K562 (cell line): ENCODE measurements around the gene MATCAP1. TPM values are rescaled to one million over a fixed set of nuclear protein-coding genes. Genes with fewer than 3 reads are reported as not detected.

ENCODE experiments used
- CXXC5 ChIP-seq: fragments of 250-450 bp; sonication (Bioruptor Pico); IDR thresholded peaks from 2 replicates; pipeline ENCODE4 v1.8.0; 2022; ENCODE audit warnings: inconsistent platforms, mild to moderate bottlenecking, moderate library complexity
- GABPB1 ChIP-seq: sonication (generic); formaldehyde crosslinking; IDR thresholded peaks from 2 replicates; pipeline ENCODE4 v1.8.0; 2022; ENCODE audit warnings: mild to moderate bottlenecking, missing genetic modification reagents
- JUND ChIP-seq, 2 experiments: IDR thresholded peaks; 2 replicates in 1 of 2; 3 replicates in 1 of 2; pipeline ENCODE4 v1.6.1; 2011; ENCODE audit warnings: borderline replicate concordance in 2 of 2, low read depth in 2 of 2, low read length in 2 of 2, improper control_type of control experiment in 1 of 2, missing biosample characterization in 1 of 2, missing genetic modification characterization in 1 of 2, missing genetic modification reagents in 1 of 2
- MAZ ChIP-seq, 2 experiments: fragments of 450-650 bp in 1 of 2; sonication (generic) in 1 of 2; formaldehyde crosslinking; IDR thresholded peaks in 1 of 2; conservative IDR thresholded peaks in 1 of 2; 2 replicates each; pipeline versions ENCODE4 v1.4.0 to v1.5.0; 2020; ENCODE audit warnings: mild to moderate bottlenecking in 1 of 2, missing genetic modification reagents in 1 of 2
- MLLT1 ChIP-seq, 2 experiments: fragments of 450-650 bp; IDR thresholded peaks; 2 replicates each; pipeline ENCODE4 v1.6.1; 2016
- NKRF ChIP-seq: fragments of 450-650 bp; IDR thresholded peaks from 2 replicates; pipeline ENCODE4 v1.6.1; 2016; ENCODE audit warnings: borderline replicate concordance
- NR2C1 ChIP-seq, 2 experiments: fragments of 450-650 bp; IDR thresholded peaks; 2 replicates each; pipeline ENCODE4 v1.6.1; 2017; ENCODE audit warnings: mild to moderate bottlenecking in 2 of 2, antibody characterized with exemption in 1 of 2, inconsistent platforms in 1 of 2, missing compliant biosample characterization in 1 of 2, missing genetic modification characterization in 1 of 2
- ZBTB7A ChIP-seq: IDR thresholded peaks from 2 replicates; pipeline ENCODE4 v1.6.1; 2011; ENCODE audit warnings: low read depth, mild to moderate bottlenecking, low read length, moderate library complexity, borderline replicate concordance; ENCODE audit not compliant: control insufficient read depth
- ZKSCAN8 ChIP-seq: fragments of 200-800 bp; sonication (Bioruptor generic); IDR thresholded peaks from 2 replicates; pipeline ENCODE4 v1.6.1; 2016; ENCODE audit warnings: missing genetic modification characterization, missing compliant biosample characterization
- ZNF143 ChIP-seq: sonication (generic); formaldehyde crosslinking; IDR thresholded peaks from 2 replicates; pipeline ENCODE4 v1.9.0; 2022; ENCODE audit warnings: mild to moderate bottlenecking, missing genetic modification reagents
- polyA plus RNA-seq, 8 experiments: library from polyadenylated mRNA; depleted of rRNA in 4 of 8; stranded (reverse) in 5 of 8; unstranded in 3 of 8; fragments of >200 nt; fragmentation: Nextera tagmentation in 2 of 8; fragmentation: Illumina TruSeq in 1 of 8; extraction: Ambion mirVana in 2 of 8; extraction: Trizol in 1 of 8; gene quantifications; 2 replicates each; pipeline versions ENCODE4 v1.2.1 to v1.2.3, GENCODE V29; 2011 to 2014; ENCODE audit warnings: inconsistent platforms in 1 of 8, missing spikeins in 1 of 8
- total RNA-seq, 7 experiments: library from RNA; depleted of rRNA in 6 of 7; stranded (reverse); fragments of >200 nt in 6 of 7; fragmentation: Illumina TruSeq in 2 of 7; extraction: Trizol in 2 of 7; gene quantifications; 2 replicates each; pipeline versions ENCODE4 v1.2.1 to v1.2.3, GENCODE V29; 2011 to 2021; ENCODE audit warnings: low replicate concordance in 1 of 7
- TF ChIP-seq, protein P1 (sequence below), 3 experiments: IDR thresholded peaks in 2 of 3; conservative IDR thresholded peaks in 1 of 3; 2 replicates each; pipeline ENCODE4 v1.5.1; 2011 to 2012; ENCODE audit warnings: low read length in 3 of 3, mild to moderate bottlenecking in 3 of 3, control low read depth in 2 of 3, improper control_type of control experiment in 1 of 3, inconsistent platforms in 1 of 3, low read depth in 1 of 3, mixed read lengths in 1 of 3, moderate library complexity in 1 of 3; ENCODE audit not compliant: insufficient read depth in 2 of 3
- TF ChIP-seq, protein P2 (sequence below): sonication (generic); formaldehyde crosslinking; IDR thresholded peaks from 2 replicates; pipeline ENCODE4 v1.8.0; 2022; ENCODE audit warnings: mild to moderate bottlenecking, missing genetic modification reagents
- TF ChIP-seq, protein P3 (sequence below): sonication (generic); IDR thresholded peaks from 2 replicates; pipeline ENCODE4 v1.6.1; 2016
- TF ChIP-seq, protein P4 (sequence below), 2 experiments: IDR thresholded peaks; 2 replicates each; pipeline ENCODE4 v1.6.1; 2011; ENCODE audit warnings: borderline replicate concordance in 1 of 2, control low read depth in 1 of 2, low read depth in 1 of 2, low read length in 1 of 2, mild to moderate bottlenecking in 1 of 2, mixed read lengths in 1 of 2, moderate library complexity in 1 of 2; ENCODE audit not compliant: insufficient read depth in 1 of 2, insufficient read length in 1 of 2, poor library complexity in 1 of 2, severe bottlenecking in 1 of 2; ENCODE audit errors: extremely low read depth in 1 of 2

MATCAP1 gene
- total and polyA plus RNA-seq, 9 of the 15 experiments (the other 6 are each of a cell fraction or from before 2014, with no cell fraction given), result 3.4 to 20.5 (median 10.3) TPM

GRCh38 chr16:67155295-67156142 lies 28.2 kb downstream of the MATCAP1 start (continued):
- no peak for TF ChIP-seq NKRF
- TF ChIP-seq, protein P1, sequence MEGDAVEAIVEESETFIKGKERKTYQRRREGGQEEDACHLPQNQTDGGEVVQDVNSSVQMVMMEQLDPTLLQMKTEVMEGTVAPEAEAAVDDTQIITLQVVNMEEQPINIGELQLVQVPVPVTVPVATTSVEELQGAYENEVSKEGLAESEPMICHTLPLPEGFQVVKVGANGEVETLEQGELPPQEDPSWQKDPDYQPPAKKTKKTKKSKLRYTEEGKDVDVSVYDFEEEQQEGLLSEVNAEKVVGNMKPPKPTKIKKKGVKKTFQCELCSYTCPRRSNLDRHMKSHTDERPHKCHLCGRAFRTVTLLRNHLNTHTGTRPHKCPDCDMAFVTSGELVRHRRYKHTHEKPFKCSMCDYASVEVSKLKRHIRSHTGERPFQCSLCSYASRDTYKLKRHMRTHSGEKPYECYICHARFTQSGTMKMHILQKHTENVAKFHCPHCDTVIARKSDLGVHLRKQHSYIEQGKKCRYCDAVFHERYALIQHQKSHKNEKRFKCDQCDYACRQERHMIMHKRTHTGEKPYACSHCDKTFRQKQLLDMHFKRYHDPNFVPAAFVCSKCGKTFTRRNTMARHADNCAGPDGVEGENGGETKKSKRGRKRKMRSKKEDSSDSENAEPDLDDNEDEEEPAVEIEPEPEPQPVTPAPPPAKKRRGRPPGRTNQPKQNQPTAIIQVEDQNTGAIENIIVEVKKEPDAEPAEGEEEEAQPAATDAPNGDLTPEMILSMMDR (IDR thresholded peaks at IDR 0.05 in 2 of 3, conservative IDR thresholded peaks at IDR 0.05 in 1 of 3; ENCODE audit: insufficient read depth in 2 of 3, low read depth in 1 of 3, low read length in 3 of 3), result peak; percentile 91 to 98 (median 94)
- TF ChIP-seq, protein P2, sequence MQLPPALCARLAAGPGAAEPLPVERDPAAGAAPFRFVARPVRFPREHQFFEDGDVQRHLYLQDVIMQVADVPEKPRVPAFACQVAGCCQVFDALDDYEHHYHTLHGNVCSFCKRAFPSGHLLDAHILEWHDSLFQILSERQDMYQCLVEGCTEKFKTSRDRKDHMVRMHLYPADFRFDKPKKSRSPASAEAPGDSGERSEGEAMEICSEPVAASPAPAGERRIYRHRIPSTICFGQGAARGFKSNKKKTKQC (CRISPR knock-in tag), result no peak
- no peak for TF ChIP-seq ZKSCAN8 (CRISPR knock-in tag)
- TF ChIP-seq, protein P3, sequence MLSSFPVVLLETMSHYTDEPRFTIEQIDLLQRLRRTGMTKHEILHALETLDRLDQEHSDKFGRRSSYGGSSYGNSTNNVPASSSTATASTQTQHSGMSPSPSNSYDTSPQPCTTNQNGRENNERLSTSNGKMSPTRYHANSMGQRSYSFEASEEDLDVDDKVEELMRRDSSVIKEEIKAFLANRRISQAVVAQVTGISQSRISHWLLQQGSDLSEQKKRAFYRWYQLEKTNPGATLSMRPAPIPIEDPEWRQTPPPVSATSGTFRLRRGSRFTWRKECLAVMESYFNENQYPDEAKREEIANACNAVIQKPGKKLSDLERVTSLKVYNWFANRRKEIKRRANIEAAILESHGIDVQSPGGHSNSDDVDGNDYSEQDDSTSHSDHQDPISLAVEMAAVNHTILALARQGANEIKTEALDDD, result no peak
- peak; percentile 51; the same call in 1 of the 2 replicates for TF ChIP-seq JUND (IDR thresholded peaks at IDR 0.05; ENCODE audit: borderline replicate concordance, low read depth, low read length)
- TF ChIP-seq JUND (tag; IDR thresholded peaks at IDR 0.05; ENCODE audit: borderline replicate concordance, low read depth, low read length), result no peak
- 0 out of 2 replicates have a peak, but pooled peaks have one; percentile 14 for TF ChIP-seq GABPB1 (CRISPR knock-in tag)
- TF ChIP-seq ZBTB7A, result peak; percentile 50; the same call in 1 of the 2 replicates
- TF ChIP-seq, protein P4, sequence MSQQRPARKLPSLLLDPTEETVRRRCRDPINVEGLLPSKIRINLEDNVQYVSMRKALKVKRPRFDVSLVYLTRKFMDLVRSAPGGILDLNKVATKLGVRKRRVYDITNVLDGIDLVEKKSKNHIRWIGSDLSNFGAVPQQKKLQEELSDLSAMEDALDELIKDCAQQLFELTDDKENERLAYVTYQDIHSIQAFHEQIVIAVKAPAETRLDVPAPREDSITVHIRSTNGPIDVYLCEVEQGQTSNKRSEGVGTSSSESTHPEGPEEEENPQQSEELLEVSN (IDR thresholded peaks at IDR 0.05; ENCODE audit: borderline replicate concordance in 1 of 2, extremely low read depth in 1 of 2, insufficient read depth in 1 of 2, insufficient read length in 1 of 2, low read depth in 1 of 2, low read length in 1 of 2, poor library complexity in 1 of 2, severe bottlenecking in 1 of 2), result peak in 1 of 2 experiments; percentile 44
- TF ChIP-seq NR2C1 (IDR thresholded peaks at IDR 0.05), result no peak
- no peak for TF ChIP-seq NR2C1 (tag; IDR thresholded peaks at IDR 0.05)
- TF ChIP-seq ZNF143, result 0 out of 2 replicates have a peak, but pooled peaks have one; percentile 22
- TF ChIP-seq CXXC5 (CRISPR knock-in tag), result peak; percentile 73
- TF ChIP-seq MAZ (CRISPR knock-in tag; conservative IDR thresholded peaks at IDR 0.05 in 1 of 2, IDR thresholded peaks at IDR 0.05 in 1 of 2), result peak in 1 of 2 experiments; percentile 34; a peak in 1 of 4 replicates
- TF ChIP-seq MLLT1 (IDR thresholded peaks at IDR 0.05), result no peak
